Measurements from ENCODE around the gene CARD19. TPM values are rescaled to one million over a fixed set of nuclear protein-coding genes. Genes with fewer than 3 reads are reported as not detected.

CARD19 gene
- total and polyA plus RNA-seq, 9 of the 15 experiments (the other 6 are each of a cell fraction or from before 2014, with no cell fraction given) = 0.90 to 34.9 (median 14.6) TPM

DNA sequence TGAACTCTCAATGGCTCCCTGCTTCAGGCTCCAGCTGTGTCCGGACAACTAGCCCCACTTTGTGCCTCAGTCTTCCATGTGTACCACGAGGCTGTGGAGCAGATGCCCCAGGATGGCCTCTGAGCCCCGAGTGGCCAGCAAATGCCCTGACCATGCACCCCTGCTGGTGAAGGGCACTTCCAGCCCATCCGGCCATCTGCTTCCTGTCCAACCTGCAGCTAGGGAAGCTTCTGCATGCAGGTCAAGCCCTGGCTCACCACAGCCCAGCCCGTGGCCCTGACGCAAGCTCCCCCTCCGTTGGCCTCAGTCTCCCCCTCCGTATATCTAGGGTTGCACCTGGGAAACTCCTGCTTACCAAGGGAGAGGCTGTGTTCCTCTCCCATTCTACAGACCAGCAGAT, 33.3 kb downstream of the CARD19 start:
- POLR2A ChIA-PET = interaction anchor here (0.7 to 2.0 kb wide), 5 partner anchors 9 to 91 kb away, joined by 3 to 16 read pairs (median 3); partner anchors contain the start of gene CARD19
- peaks cover 9 to 64% of the 10 kb centered on the region in 2 experiments for H3K4me1 ChIP-seq (replicated peaks in 1 of 2; ENCODE audit: control insufficient read depth in 2 of 2, insufficient read depth in 2 of 2, low read length in 2 of 2)
- WGBS (ENCODE audit: insufficient coverage, low coverage, missing lambda C conversion rate) = 34% methylated on average over 6 of the region's 8 CpGs
- H3K9me3 ChIP-seq (replicated peaks; ENCODE audit: control insufficient read depth, insufficient read depth, low read depth, low read length) = no peaks in the 10 kb centered on the region
- no peak overlapping the region; a peak in 1 of 4 replicates for H3K9ac ChIP-seq (ENCODE audit: insufficient read depth in 1 of 2, low read depth in 2 of 2, low read length in 2 of 2)
- H3K36me3 ChIP-seq (ENCODE audit: control insufficient read depth, insufficient read depth, low read length) = no peaks in the 10 kb centered on the region
- no peak overlapping the region for H3K27ac ChIP-seq (ENCODE audit: extremely low read depth, low read depth, low read length)
- in situ Hi-C loops (cut with MboI) = no loop called here
- H4K20me1 ChIP-seq (replicated peaks; ENCODE audit: control insufficient read depth, insufficient read depth, low read length) = no peaks in the 10 kb centered on the region
- no peak overlapping the region for H3K4me2 ChIP-seq (ENCODE audit: insufficient read depth, low read length)
- TF ChIP-seq RBFOX2 (IDR thresholded peaks at IDR 0.05; ENCODE audit: low read depth, low read length) = 0 out of 2 replicates have a peak, but pooled peaks have one; percentile 4
- TF ChIP-seq E2F8 (IDR thresholded peaks at IDR 0.05; ENCODE audit: low read depth, partially characterized antibody) = no peak
- FAIRE-seq = no peak
- ATAC-seq = no peak
- no peaks in the 10 kb centered on the region for H3K9me1 ChIP-seq (ENCODE audit: control insufficient read depth, insufficient read depth, low read length)
- no TSS peak for BruUV-seq (replicated peaks)
- H3K79me2 ChIP-seq (ENCODE audit: control insufficient read depth, insufficient read depth, low read length) = no peaks in the 10 kb centered on the region; the same call in 2 of the 3 replicates
- H3K4me3 ChIP-seq = no peak overlapping the region
- intact Hi-C loops (cut with micrococcal nuclease) = no loop called here
- CTCF ChIA-PET (ENCODE audit: low intra/inter-chr PET ratio) = no interaction called here
- H3K27me3 ChIP-seq (ENCODE audit: control insufficient read depth in 2 of 2, insufficient read depth in 2 of 2, low read length in 2 of 2) = no peaks in the 10 kb centered on the region
- no peak overlapping the region for H2AFZ ChIP-seq (ENCODE audit: low read depth, low read length)
- no peak for DNase-seq (ENCODE audit: extremely low read depth in 1 of 4, low spot score in 3 of 4)

Measured in K562 (cell line).